NB4 (cell line): ENCODE results near the gene SPAG17.

Source experiments
- POLR2A ChIP-seq: IDR thresholded peaks from 2 replicates; pipeline ENCODE4 v1.6.1; 2011; ENCODE audit warnings: mild to moderate bottlenecking; ENCODE audit not compliant: insufficient read length; ENCODE audit errors: extremely low read depth
- TF ChIP-seq, protein P1 (sequence below): IDR thresholded peaks from one replicate; pipeline ENCODE4 v1.5.1; 2012; ENCODE audit warnings: low read depth, low read length

DNA sequence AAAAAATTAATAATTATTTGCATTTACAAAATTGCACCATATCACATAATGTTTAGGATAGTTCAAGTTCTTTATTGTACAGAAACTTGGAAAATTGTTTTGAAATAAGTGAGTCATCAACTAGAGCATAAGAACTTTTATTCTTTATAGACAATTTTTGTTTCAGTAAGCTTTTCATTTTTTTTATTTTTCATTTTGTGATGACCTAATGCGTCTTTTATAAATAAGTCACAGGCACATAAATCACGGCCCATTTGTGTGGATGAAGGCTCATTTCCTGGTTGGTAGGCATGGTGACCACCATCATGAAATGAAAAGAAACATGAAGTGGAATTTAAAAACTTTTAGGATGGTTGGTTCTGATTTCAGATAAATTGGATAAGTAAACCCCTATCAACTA lies 39.3 kb downstream of the SPAG17 start:
- TF ChIP-seq, protein P1, sequence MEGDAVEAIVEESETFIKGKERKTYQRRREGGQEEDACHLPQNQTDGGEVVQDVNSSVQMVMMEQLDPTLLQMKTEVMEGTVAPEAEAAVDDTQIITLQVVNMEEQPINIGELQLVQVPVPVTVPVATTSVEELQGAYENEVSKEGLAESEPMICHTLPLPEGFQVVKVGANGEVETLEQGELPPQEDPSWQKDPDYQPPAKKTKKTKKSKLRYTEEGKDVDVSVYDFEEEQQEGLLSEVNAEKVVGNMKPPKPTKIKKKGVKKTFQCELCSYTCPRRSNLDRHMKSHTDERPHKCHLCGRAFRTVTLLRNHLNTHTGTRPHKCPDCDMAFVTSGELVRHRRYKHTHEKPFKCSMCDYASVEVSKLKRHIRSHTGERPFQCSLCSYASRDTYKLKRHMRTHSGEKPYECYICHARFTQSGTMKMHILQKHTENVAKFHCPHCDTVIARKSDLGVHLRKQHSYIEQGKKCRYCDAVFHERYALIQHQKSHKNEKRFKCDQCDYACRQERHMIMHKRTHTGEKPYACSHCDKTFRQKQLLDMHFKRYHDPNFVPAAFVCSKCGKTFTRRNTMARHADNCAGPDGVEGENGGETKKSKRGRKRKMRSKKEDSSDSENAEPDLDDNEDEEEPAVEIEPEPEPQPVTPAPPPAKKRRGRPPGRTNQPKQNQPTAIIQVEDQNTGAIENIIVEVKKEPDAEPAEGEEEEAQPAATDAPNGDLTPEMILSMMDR = no peak
- no peak for TF ChIP-seq POLR2A
